Measurements from ENCODE around the gene EDNRA. TPM values are rescaled to one million over a fixed set of nuclear protein-coding genes. Genes with fewer than 3 reads are reported as not detected.

EDNRA gene
- total RNA-seq, 4 donors from 2014 or later: 3.4 to 18.7 (median 7.7) TPM

DNA sequence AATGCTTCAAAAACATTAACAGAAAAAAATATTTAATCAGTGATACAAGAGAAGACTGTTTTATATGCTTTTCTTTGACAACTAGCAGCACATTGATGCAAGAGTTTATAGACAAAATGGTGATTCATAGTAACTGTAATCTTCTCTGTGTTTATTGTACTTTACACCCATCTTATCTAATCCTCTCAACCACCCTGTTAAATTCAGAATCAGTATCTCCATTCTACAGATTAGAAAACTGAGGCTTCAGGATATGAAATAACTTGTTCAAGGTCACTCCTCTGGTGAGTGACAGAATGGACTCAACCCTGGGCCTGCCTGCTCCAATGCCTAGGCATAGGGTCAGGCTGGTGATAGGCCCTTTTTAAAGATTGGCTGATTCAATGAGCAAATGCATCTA is 110.2 kb downstream of the EDNRA start:
- Histone ChIP-seq H3K4me1 (peaks cover 0 to 12% (median 0%) of the 10 kb centered on the region in 3 donors), H3K36me3 (no peaks in the 10 kb centered on the region), H3K27ac (no peak overlapping the region), H3K9me3 (no peaks in the 10 kb centered on the region), H3K4me3 (no peak overlapping the region), H3K27me3 (no peaks in the 10 kb centered on the region)
- TF ChIP-seq POLR2A (IDR thresholded peaks at IDR 0.05): no peak
- TF ChIP-seq, protein P1, sequence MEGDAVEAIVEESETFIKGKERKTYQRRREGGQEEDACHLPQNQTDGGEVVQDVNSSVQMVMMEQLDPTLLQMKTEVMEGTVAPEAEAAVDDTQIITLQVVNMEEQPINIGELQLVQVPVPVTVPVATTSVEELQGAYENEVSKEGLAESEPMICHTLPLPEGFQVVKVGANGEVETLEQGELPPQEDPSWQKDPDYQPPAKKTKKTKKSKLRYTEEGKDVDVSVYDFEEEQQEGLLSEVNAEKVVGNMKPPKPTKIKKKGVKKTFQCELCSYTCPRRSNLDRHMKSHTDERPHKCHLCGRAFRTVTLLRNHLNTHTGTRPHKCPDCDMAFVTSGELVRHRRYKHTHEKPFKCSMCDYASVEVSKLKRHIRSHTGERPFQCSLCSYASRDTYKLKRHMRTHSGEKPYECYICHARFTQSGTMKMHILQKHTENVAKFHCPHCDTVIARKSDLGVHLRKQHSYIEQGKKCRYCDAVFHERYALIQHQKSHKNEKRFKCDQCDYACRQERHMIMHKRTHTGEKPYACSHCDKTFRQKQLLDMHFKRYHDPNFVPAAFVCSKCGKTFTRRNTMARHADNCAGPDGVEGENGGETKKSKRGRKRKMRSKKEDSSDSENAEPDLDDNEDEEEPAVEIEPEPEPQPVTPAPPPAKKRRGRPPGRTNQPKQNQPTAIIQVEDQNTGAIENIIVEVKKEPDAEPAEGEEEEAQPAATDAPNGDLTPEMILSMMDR (IDR thresholded peaks at IDR 0.05): no peak
- no peak for TF ChIP-seq EP300 (IDR thresholded peaks at IDR 0.05)
- no peak for TF ChIP-seq POLR2AphosphoS5 (IDR thresholded peaks at IDR 0.05)
- ATAC-seq: no peak

DNA sequence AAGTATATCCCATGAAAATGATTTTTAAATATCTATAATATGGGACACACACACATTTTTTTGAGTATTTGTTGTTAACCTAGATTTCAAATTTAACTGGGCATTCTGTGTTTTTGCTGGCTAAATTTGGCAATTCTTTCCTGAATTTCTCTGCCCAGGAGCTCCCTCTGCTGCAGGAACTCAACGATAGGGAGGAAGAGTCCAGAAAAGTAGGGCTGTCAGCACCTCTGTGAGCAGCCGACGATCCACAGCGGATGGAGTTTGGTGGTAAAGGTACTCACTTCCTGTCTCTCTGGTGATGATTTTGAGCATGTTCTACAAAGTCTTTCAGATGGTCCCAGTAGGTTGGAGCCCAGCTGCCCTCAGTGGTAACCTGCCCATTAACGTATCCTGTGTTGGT is 113.2 kb downstream of the EDNRA start:
- ATAC-seq: no peak
- no peaks in the 10 kb centered on the region for H3K36me3 ChIP-seq
- no peaks in the 10 kb centered on the region for H3K27me3 ChIP-seq
- H3K4me1 ChIP-seq: peaks cover 0 to 20% (median 0%) of the 10 kb centered on the region in 3 donors
- TF ChIP-seq, protein P1 (IDR thresholded peaks at IDR 0.05): no peak
- no peak for TF ChIP-seq POLR2A (IDR thresholded peaks at IDR 0.05)
- TF ChIP-seq EP300 (IDR thresholded peaks at IDR 0.05): no peak
- no peak for TF ChIP-seq POLR2AphosphoS5 (IDR thresholded peaks at IDR 0.05)
- H3K27ac ChIP-seq: no peak overlapping the region
- no peaks in the 10 kb centered on the region for H3K9me3 ChIP-seq
- H3K4me3 ChIP-seq: no peak overlapping the region
- WGBS, 2 donors (ENCODE audit: low coverage in 1 of 2): 77 to 81% methylated on average over 4 to 5 of the region's 5 CpGs

Other genes starting within 250 kb of the EDNRA start
- 10 to 100 TPM; 17.5 to 24.7 (median 21.3) TPM for gene TMEM184C, start 136.3 kb downstream of the EDNRA start, total RNA-seq
- gene PRMT9, start 203.1 kb downstream of the EDNRA start, total RNA-seq: 10 to 100 TPM in 2 of 4 donors, 1 to 10 TPM in 2; 5.3 to 10.7 (median 9.0) TPM